LHCN-M2 (cell line): ENCODE measurements around the gene XYLB. TPM values are rescaled to one million over a fixed set of nuclear protein-coding genes. Genes with fewer than 3 reads are reported as not detected.

Experiments used
- DNase-seq: peaks from one replicate; pipeline ENCODE4 v3.0.0-alpha.2; 2012; ENCODE audit warnings: low read depth
- total RNA-seq: library from RNA; depleted of rRNA; stranded (reverse); fragments of >200 nt; gene quantifications from 2 replicates; pipeline ENCODE4 v1.2.3, GENCODE V29; 2014; rRNA removed

XYLB gene
- total RNA-seq, 1 experiment from 2014 or later, result 3.0 TPM

DNA sequence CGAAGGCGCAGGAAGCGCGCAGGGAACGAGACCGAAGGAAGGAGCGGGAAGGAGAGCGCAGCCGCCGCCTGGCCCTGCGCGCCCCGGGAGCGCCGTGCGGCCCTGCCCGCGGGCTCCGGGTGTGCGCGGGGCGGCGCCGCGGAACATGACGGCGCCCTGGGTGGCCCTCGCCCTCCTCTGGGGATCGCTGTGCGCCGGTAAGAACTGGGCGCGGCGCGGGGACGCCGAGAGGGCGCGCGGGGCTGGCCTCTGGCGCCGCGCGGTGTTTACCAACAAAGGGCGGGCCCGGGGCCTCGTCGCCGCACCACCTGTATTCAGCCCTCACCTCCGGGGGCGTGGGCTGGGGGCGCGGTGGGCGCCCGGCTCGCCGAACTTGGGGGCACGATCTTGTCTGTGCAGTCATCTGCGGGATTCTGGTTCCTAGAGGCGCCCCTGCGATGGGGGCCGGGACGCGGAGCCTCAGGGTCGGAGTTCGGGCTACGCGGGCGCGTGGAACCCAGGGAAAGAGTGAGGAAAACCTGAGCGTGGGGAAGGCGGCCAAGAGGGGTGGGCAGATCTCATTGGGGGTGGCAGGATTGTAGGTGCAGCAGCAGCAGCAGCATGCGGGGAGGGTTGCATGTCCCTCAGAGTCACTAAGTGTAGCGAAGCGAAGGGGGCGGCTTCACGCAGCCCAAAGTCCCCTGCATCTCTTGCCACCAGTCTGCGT lies 107.7 kb downstream of the XYLB start:
- DNase-seq, result no peak

DNA sequence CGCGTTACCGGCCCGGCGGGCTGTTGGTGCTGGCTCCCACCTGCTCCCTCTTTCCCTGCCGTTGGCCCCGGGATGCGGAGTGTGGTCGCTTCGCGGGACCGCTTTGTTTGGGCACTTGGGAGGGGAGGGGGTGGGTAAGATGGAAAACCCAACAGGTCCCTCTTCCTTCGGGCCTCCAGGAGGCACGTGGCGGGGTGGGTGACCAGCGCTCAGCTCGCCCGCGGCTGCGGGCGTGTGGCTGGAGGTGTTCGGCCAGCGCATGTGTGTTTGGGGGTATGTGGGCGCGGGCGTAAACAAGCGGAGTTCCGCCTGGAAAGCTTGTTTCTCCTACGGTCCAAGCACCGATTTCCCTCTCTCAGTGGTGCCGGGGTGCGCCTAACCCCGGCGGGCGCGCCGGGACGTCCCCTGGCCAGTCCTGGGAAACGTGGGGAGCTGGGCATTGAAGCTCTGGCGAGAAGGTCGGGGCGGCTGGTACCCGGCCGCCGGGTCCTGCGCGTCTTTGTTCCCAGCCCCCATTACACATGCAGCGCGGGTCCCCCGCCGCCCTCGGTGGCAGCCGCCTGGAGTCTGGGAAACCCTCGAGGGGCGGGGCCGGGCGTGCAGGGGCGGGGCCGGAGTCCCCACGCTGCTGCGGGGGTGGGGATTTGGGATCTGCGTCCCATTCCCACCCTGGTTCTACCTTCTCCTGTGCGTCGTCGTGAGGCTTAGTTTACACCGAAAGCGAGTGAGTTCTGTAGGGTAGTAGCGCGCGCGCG lies 108.5 kb downstream of the XYLB start:
- DNase-seq, result peak; percentile 25

DNA sequence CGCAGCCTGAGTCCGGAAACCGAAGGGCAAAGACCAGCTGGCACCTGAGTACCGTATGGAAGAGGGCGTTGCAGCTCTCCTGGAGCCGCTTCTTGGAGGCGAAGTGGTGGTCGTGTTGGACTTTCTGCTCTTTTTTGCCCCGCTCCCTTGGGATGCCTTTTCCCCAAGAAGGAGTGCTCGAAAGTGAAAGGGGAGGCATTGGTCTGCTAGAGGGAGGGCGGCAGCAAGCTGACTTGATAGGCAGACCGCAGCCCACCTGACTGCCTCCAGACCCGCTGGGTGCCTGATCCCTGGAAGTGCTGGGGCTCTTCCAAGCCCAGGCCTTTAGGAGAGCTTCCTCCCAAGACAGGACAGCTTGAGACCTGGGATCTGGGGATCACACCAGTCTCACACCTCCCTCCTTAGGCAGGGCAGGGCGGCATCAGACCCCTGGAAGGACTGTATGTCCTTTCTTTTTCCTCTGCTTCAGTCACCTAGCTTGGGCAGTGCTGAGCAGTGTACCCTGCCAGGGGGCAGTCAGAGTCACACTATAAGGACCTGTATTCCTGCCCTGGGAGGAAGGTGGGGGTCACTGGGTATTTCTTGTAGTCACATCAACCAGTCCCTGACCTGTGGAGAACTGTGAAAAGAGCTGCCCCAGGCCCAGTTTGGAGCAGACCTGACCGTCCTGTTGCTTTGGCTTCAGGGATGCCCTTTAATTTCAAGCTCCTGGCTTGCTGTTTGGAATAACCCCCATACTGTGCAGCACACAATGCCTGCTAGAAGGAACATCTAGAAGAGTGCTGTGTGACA lies 109.2 kb downstream of the XYLB start:
- no peak for DNase-seq

DNA sequence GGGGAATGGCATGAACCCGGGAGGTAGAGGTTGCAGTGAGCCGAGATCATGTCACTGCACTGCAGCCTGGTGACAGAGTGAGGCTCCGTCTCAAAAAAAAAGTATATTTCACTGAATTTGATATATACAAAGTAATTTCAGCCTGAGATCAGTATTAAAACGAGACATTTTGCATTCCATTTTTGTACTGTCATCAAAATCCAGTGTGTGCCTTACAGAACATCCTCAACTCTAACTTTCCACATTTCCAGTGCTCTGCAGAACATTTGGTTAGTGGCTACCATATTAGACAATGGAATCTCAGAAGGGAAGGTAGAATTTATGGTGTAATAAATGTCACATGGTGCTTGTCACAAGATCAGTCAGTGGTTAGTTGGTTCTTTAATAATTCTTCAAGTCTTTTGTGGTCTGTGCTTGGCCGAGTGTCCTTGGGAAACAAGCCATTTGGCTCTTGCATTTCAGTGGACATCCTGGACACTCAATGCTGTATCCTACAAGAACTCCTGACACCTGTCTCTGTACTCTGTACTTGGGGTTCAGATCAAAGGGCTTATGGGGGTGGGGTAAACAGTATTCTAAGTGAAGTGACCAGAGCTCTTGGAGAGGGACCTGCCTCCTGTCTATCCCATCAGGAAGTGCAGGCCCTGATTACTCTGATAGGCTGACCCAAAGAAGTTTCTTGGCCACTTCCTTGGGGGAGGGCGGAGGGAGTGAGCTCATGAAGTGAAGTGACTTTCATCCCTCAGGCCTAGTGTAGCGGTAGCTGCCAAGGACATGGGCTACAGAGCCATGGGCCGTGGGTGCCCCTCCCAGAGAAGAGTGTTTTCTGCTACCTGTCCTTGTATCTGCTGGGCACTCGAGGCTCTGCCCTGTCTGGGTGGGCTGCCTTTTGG lies 110.8 kb downstream of the XYLB start:
- peak; percentile 27 for DNase-seq

DNA sequence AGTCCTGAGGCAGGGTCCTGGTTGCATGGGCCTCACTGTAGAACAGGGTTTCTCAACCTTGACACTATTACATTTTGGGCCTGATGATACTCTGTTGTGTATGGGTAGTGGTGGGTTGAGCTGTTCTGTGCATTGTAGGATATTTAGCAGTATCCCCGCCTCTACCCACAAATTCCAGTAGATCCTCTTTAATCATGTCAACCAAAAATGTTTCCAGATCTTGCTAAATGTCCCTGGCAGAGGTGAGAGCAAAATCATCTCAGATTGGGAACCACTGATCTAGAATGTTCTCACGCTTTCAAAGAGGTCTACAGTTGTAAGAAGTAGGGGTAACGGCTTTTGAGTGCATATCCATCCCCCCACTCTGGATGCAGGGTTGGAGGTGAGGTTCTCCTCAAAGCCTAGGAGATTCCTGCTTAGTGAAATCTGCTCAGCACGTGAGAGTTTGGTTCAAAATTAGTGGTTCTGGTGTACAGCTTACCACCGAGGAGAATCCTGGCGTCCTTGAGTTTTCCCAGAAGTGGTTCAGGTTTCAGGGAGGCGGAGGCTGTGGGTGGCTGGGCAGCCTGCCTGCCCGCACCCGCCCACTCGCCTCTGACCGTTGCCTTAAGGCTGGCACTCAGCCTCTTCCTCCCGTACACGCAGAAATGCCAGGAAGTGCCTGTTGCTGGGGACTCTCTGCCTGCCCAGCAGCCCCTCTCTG lies 112.4 kb downstream of the XYLB start:
- DNase-seq, result peak; percentile 74

DNA sequence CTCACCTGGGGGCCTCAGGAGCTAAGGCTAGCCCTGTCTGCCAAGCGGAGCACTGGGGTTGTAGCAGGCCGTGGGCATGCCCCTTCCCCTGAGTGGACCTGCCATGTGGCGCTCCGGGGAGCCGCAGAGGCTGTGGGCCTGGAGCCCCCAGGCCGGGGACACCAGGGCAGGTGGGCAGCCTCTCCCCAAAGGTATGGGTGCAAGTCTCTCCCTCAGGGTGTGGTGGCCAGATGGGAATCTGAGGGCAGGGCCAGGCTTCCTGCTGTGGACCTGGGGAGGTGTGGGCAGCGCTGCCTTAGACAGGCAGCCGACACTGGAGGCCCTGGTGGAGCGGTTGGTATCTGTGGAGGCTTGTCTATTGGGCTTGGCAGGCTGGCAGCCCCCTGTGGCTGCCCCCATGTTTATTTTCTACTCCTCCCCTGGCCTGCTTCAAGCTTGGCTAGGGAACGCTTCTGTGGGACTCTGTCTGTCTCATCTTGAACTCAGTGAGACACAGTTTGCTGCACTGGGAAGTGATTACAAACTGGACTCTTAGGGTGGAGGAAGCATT lies 113.0 kb downstream of the XYLB start:
- DNase-seq, result no peak

DNA sequence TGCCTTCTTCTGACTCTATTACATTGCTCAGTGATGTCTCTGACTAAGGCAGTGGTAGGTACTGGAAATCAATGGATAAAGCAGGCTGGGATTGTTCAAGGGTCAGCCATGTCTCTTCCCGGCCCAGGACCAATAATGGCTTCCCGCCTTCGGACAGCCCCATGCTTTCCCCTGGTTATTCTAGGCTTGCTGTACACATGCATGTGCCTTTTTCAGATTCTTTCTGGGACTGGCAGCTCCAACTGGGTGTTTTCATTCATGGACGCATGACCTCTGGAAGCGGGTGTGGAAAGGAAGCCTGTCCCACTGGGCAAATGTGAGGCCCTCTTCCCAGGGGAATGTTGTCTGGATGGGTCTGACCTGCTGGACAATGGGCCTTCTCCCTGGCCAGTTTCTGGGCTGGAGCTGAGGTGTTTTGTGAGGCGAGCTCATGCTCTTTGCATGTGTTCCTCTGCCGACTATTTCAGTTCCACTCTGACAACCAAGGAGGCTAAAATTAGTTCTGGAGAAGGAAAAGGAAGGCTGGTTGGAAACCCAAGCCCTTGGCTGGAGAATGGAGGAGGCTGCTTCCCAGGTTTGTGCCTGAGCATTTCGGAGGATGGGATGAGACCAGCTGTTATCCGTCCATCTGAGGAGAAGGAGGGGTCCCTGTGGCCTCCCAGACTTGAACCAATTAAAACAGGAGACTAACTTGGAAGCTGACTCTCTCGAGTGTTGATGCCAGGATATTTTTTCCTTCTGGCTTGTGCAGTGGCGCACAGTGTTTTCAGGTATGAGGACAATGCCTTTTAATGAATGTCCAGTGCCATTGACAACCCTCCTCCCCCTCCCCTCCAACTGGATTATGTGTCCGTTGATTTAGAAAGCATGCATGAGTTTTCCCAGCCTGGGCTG lies 114.0 kb downstream of the XYLB start:
- DNase-seq, result peak; percentile 37

Other genes with a start within 250 kb of the XYLB start
- 16.7 and 23.4 TPM in 2 replicates for gene ACAA1, start 209.7 kb upstream of the XYLB start, total RNA-seq
- gene MYD88, start 208.1 kb upstream of the XYLB start, total RNA-seq, result 9.3 and 11.4 TPM in 2 replicates
- gene OXSR1, start 181.2 kb upstream of the XYLB start, total RNA-seq, result 78.9 and 81.3 TPM in 2 replicates
- 0.29 and 1.2 TPM in 2 replicates for gene SLC22A13, start 81.0 kb upstream of the XYLB start, total RNA-seq
- not detected in 2 replicates for gene SLC22A14, start 64.5 kb upstream of the XYLB start, total RNA-seq
- 1.5 and 1.7 TPM in 2 replicates for gene ACVR2B, start 107.1 kb downstream of the XYLB start, total RNA-seq
- gene EXOG, start 149.6 kb downstream of the XYLB start, total RNA-seq, result 21.4 and 22.6 TPM in 2 replicates